HepG2 (cell line): ENCODE measurements around the gene OGFR. TPM values are rescaled to one million over a fixed set of nuclear protein-coding genes. Genes with fewer than 3 reads are reported as not detected.
A peak's percentile ranks its signal among the peaks of the same experiment; 100 is the strongest.

ENCODE experiments used
- ATAC-seq: fragments of 200-7000 bp; cut with Tn5 transposase; 3 replicates; pipeline ENCODE4 v1.9.1; 2020; ENCODE audit warnings: mild to moderate bottlenecking, moderate library complexity
- BruUV-seq: library from RNA; stranded (reverse); fragments of 400-500 nt; replicated peaks from 2 replicates; lab custom pipeline; 2021; lab: Mats Ljungman, UMichigan
- CTCF ChIA-PET: fragments of 300-600 bp; formaldehyde crosslinking; extraction: SDS; loops from one replicate; lab custom pipeline; 2021; ENCODE audit warnings: low total read pairs, inconsistent platforms, low intra/inter-chr PET ratio; lab: Yijun Ruan, JAX
- POLR2A ChIA-PET: fragments of 350-600 bp; sonication (Branson Sonifier 250); formaldehyde crosslinking; loops from one replicate; lab custom pipeline; 2020; ENCODE audit warnings: antibody characterized with exemption, inconsistent platforms; lab: Yijun Ruan, JAX
- DNase-seq: peaks from one replicate; pipeline ENCODE4 v3.0.0-alpha.2; 2015; ENCODE audit warnings: low spot score
- FAIRE-seq: peaks from 3 replicates; lab custom pipeline; 2011; peaks lifted over from hg19 to GRCh38; lab: Jason Lieb, UNC
- H2AFZ ChIP-seq: one replicate; pipeline ENCODE4 v1.6.1; 2011; ENCODE audit warnings: low read length, inconsistent platforms
- H3K27ac ChIP-seq: fragments of 300-600 bp; 3 replicates; pipeline ENCODE4 v1.8.0; 2011; ENCODE audit warnings: mixed run types, mild to moderate bottlenecking, mixed read lengths, low read length, inconsistent platforms; ENCODE audit not compliant: insufficient read depth; ENCODE audit errors: extremely low read length
- H3K27me3 ChIP-seq, 2 experiments: fragments of 200-600 bp in 1 of 2; 2 replicates in 1 of 2; 3 replicates in 1 of 2; pipeline versions ENCODE4 v1.6.0 to v1.8.0; 2011; ENCODE audit warnings: low read length in 2 of 2, mild to moderate bottlenecking in 2 of 2, moderate library complexity in 2 of 2, inconsistent platforms in 1 of 2; ENCODE audit not compliant: insufficient read depth in 2 of 2, control insufficient read depth in 1 of 2
- H3K36me3 ChIP-seq, 2 experiments: fragments of 200-600 bp in 1 of 2; replicated peaks in 1 of 2; 2 replicates in 1 of 2; 3 replicates in 1 of 2; pipeline versions ENCODE4 v1.5.1 to v1.8.0; 2011; ENCODE audit warnings: low read length in 2 of 2, inconsistent platforms in 1 of 2; ENCODE audit not compliant: insufficient read depth in 2 of 2, control insufficient read depth in 1 of 2
- H3K4me1 ChIP-seq: 2 replicates; pipeline ENCODE4 v1.5.1; 2012; ENCODE audit warnings: low read length, inconsistent platforms; ENCODE audit not compliant: insufficient read depth
- H3K4me2 ChIP-seq: 2 replicates; pipeline ENCODE4 v1.6.0; 2011; ENCODE audit warnings: low read depth, low read length, inconsistent platforms
- H3K4me3 ChIP-seq, 3 experiments: fragments of 200-600 bp in 1 of 3; sonication (generic), shearing (Covaris generic) in 1 of 3; replicated peaks in 1 of 3; 2 replicates each; pipeline ENCODE4 v1.5.1; 2011 to 2016; ENCODE audit warnings: low read length in 3 of 3, inconsistent platforms in 2 of 3, low read depth in 2 of 3, mild to moderate bottlenecking in 2 of 3, control low read depth in 1 of 3, mixed read lengths in 1 of 3; ENCODE audit not compliant: insufficient read depth in 1 of 3
- H3K79me2 ChIP-seq: one replicate; pipeline ENCODE4 v1.6.1; 2011; ENCODE audit warnings: low read length, inconsistent platforms; ENCODE audit not compliant: insufficient read depth
- H3K9ac ChIP-seq: 2 replicates; pipeline ENCODE4 v1.6.0; 2011; ENCODE audit warnings: mild to moderate bottlenecking, low read depth, low read length, inconsistent platforms; ENCODE audit not compliant: insufficient read depth
- H3K9me3 ChIP-seq: 2 replicates; pipeline ENCODE4 v1.5.1; 2012; ENCODE audit warnings: mild to moderate bottlenecking, low read length
- H4K20me1 ChIP-seq: 2 replicates; pipeline ENCODE4 v1.6.0; 2011; ENCODE audit warnings: inconsistent platforms, mild to moderate bottlenecking, low read length, moderate library complexity; ENCODE audit not compliant: insufficient read depth
- DMAP1 ChIP-seq: IDR thresholded peaks from 2 replicates; pipeline ENCODE4 v1.6.1; 2016
- MIER2 ChIP-seq: IDR thresholded peaks from 2 replicates; pipeline ENCODE4 v1.6.1; 2016; ENCODE audit warnings: missing biosample characterization, missing genetic modification reagents
- MTA3 ChIP-seq: sonication (generic); formaldehyde crosslinking; IDR thresholded peaks from 2 replicates; pipeline ENCODE4 v1.4.0; 2020; ENCODE audit warnings: missing genetic modification reagents
- ONECUT2 ChIP-seq: sonication (generic); formaldehyde crosslinking; IDR thresholded peaks from 2 replicates; pipeline ENCODE4 v1.4.0; 2020; ENCODE audit warnings: missing genetic modification reagents
- SNAI1 ChIP-seq: sonication (generic); formaldehyde crosslinking; IDR thresholded peaks from 2 replicates; pipeline ENCODE4 v1.5.0; 2020; ENCODE audit warnings: mild to moderate bottlenecking, missing genetic modification reagents, borderline replicate concordance
- SNRNP70 ChIP-seq: fragments of 200-400 bp; formaldehyde crosslinking; IDR thresholded peaks from 2 replicates; pipeline ENCODE4 v1.6.1; 2017; ENCODE audit warnings: mild to moderate bottlenecking, low read depth, low read length, moderate library complexity
- SP4 ChIP-seq: sonication (generic); formaldehyde crosslinking; IDR thresholded peaks from 2 replicates; pipeline ENCODE4 v1.8.1; 2023; ENCODE audit warnings: mild to moderate bottlenecking, missing genetic modification reagents
- SRSF1 ChIP-seq: fragments of 200-400 bp; formaldehyde crosslinking; optimal IDR thresholded peaks from 2 replicates; pipeline ENCODE3; 2017; ENCODE audit warnings: mild to moderate bottlenecking, low read depth, low read length, moderate library complexity
- TEAD3 ChIP-seq: optimal IDR thresholded peaks from 2 replicates; pipeline ENCODE3; 2016; ENCODE audit warnings: borderline replicate concordance
- TSC22D2 ChIP-seq: sonication (generic); formaldehyde crosslinking; IDR thresholded peaks from 2 replicates; pipeline ENCODE4 v1.5.1; 2020; ENCODE audit warnings: missing genetic modification reagents, mild to moderate bottlenecking, borderline replicate concordance
- ZBTB1 ChIP-seq: sonication (generic); formaldehyde crosslinking; IDR thresholded peaks from 2 replicates; pipeline ENCODE4 v1.4.0; 2020; ENCODE audit warnings: missing genetic modification reagents, borderline replicate concordance
- ZFP82 ChIP-seq: sonication (generic); formaldehyde crosslinking; IDR thresholded peaks from 2 replicates; pipeline ENCODE4 v1.5.1; 2020; ENCODE audit warnings: mild to moderate bottlenecking, missing genetic modification reagents, borderline replicate concordance
- ZNF354B ChIP-seq: sonication (generic); formaldehyde crosslinking; IDR thresholded peaks from 2 replicates; pipeline ENCODE4 v1.8.0; 2022; ENCODE audit warnings: mild to moderate bottlenecking, missing genetic modification reagents
- ZNF598 ChIP-seq: sonication (generic); formaldehyde crosslinking; IDR thresholded peaks from 2 replicates; pipeline ENCODE4 v1.5.1; 2020; ENCODE audit warnings: mild to moderate bottlenecking, missing genetic modification reagents, borderline replicate concordance
- ZNF713 ChIP-seq: sonication (generic); formaldehyde crosslinking; IDR thresholded peaks from 2 replicates; pipeline ENCODE4 v1.4.0; 2020; ENCODE audit warnings: mild to moderate bottlenecking, missing genetic modification reagents
- ZNF841 ChIP-seq: sonication (generic); formaldehyde crosslinking; IDR thresholded peaks from 2 replicates; pipeline ENCODE4 v1.8.1; 2023; ENCODE audit warnings: missing genetic modification reagents, borderline replicate concordance
- ZSCAN21 ChIP-seq: sonication (generic); formaldehyde crosslinking; IDR thresholded peaks from 2 replicates; pipeline ENCODE4 v1.8.0; 2022; ENCODE audit warnings: mild to moderate bottlenecking, missing genetic modification reagents, moderate library complexity, borderline replicate concordance
- WGBS: methylation state at CpG from one replicate; pipeline ENCODE4 v1.1.6; 2017; ENCODE audit warnings: low lambda C conversion rate; 5-methylcytosine and 5-hydroxymethylcytosine counted together
- in situ Hi-C: cut with HindIII; loops from 2 replicates; pipeline ENCODE4 v1.10.0; 2017; ENCODE audit warnings: low pct_unique_long_range_greater_than_20kb; ENCODE audit not compliant: extremely low pct_ligation_motif_present
- intact Hi-C: fragments of 100-400 bp; cut with micrococcal nuclease; formaldehyde crosslinking; loops from one replicate; pipeline ENCODE4 v1.10.0; 2022; ENCODE audit not compliant: unreplicated experiment
- polyA plus RNA-seq, 8 experiments: library from polyadenylated mRNA; depleted of rRNA in 3 of 8; stranded (reverse) in 7 of 8; unstranded in 1 of 8; fragments of >200 nt; fragmentation: Illumina TruSeq in 4 of 8; extraction: Trizol in 4 of 8; gene quantifications; 2 replicates each; pipeline versions ENCODE4 v1.2.1 to v1.2.3, GENCODE V29; 2011 to 2016; ENCODE audit warnings: low read depth in 4 of 8, missing spikeins in 1 of 8, mixed read lengths in 1 of 8; ENCODE audit not compliant: insufficient read depth in 1 of 8
- total RNA-seq, 5 experiments: library from RNA; depleted of rRNA; stranded (reverse); fragments of >200 nt; fragmentation: Illumina TruSeq; extraction: Trizol; gene quantifications; 2 replicates each; pipeline ENCODE4 v1.2.3, GENCODE V29; 2016; ENCODE audit warnings: low read depth in 1 of 5
- TF ChIP-seq, protein P1 (sequence below): sonication (generic); formaldehyde crosslinking; IDR thresholded peaks from 2 replicates; pipeline ENCODE4 v1.4.0; 2020; ENCODE audit warnings: mild to moderate bottlenecking, missing genetic modification reagents
- TF ChIP-seq, protein P2 (sequence below): sonication (generic); formaldehyde crosslinking; IDR thresholded peaks from 2 replicates; pipeline ENCODE4 v1.8.0; 2022; ENCODE audit warnings: missing genetic modification reagents, low read depth, mild to moderate bottlenecking, borderline replicate concordance
- TF ChIP-seq, protein P3 (sequence below): sonication (generic); formaldehyde crosslinking; IDR thresholded peaks from 2 replicates; pipeline ENCODE4 v1.4.0; 2020; ENCODE audit warnings: missing genetic modification reagents, low read depth, mild to moderate bottlenecking, borderline replicate concordance

The OGFR gene
- total and polyA plus RNA-seq, 2 of the 13 experiments (the other 11 are each of a cell fraction or from before 2014, with no cell fraction given) = 47.7 to 81.8 TPM

DNA sequence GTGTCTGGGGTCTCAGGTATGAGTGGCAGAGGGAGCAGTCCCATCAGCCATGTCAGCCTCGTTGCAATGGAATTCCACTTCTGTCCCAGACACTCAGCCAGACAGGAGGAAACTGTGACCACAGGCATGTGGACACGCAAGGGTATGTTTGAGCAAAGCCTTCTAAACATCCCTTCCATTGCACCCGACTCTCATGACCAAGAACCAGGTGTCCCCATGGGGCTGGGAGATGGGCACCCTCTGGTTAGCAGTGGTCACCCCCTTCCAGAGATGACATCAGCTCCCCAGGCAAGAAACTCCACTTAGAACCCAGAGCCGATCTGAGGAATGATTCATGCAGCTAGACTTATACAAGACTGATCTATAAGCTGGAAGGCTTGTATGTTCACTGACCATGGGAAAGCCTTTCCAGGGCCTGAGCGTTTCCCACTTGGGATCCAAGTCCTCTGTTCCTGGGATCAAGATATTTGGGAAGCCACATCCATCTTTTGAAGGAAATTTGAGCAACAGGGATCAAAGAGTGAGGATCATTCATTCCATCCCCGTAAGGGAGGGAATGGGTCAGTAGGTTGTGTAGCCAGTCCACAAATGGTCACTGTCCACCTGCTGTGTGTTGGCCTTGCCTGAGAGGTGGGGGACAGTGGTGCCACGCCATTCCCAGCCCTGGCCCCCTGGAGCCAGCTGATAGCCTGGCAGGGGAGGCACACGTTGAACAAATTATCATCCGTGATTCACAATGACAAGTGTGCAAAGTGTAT is 12.3 kb upstream of the OGFR start (continued):
- TF ChIP-seq ZNF354B (0 out of 2 replicates have a peak, but pooled peaks have one; percentile 50), SRSF1 (no peak), ZFP82 (0 out of 2 replicates have a peak, but pooled peaks have one; percentile 66), TEAD3 (peak; percentile 14)

DNA sequence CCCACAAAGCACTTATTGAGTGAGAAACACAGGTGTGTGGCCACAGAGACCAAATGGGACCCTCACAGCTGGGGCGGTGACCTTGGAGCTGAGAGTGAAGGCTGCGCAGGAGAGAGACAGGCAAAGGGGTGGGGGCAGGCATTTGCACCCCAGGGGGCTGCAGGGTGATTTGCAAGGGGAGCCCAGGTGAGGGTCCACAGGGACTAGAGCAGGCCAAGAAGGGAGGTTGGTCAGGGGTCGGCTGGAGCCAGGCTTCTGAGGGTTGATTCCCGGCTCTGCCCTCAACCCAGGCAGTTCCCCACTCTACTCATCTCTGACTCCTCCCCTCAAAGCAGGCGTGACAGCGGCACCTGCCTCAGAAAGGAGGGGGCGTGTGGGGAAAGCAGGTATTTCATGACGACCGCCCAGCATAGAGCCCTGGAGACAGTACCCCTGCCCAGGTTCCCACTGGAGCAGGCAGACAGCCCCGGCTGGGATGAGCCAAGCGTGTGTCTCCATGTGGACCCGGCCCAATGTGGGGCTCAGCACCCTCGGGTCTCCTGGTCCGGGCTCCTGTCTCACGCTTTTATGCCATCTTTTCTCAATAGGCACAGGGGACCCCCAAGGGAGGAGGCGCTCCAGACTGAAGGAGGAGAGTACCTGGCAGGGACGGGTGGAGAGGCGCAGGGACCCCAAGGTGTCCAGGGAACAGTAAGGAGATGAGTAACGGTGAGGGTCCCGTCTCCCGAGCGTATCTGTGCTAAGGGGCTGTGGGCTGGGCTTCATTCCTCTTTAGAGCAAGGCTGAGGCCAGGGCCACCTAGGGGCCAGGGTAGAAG is 11.5 kb upstream of the OGFR start:
- H3K4me2 ChIP-seq = peak overlapping the region; percentile 88
- peaks cover 5% of the 10 kb centered on the region; the same call in 1 of the 2 replicates for H4K20me1 ChIP-seq
- 46% methylated on average over 22 of the region's 22 CpGs for WGBS
- POLR2A ChIA-PET = interaction anchor here (1.2 to 4.2 kb wide), 11 partner anchors 12 to 381 kb away, joined by 3 to 110 read pairs (median 11); partner anchors contain the start of genes COL9A3, DIDO1 and OGFR
- H3K9me3 ChIP-seq = no peaks in the 10 kb centered on the region
- CTCF ChIA-PET = interaction anchor here (3.9 kb wide), 1 partner anchor 125 kb away, joined by 93 read pairs; no protein-coding TSS in a partner anchor
- DNase-seq = no peak
- peaks cover 54% of the 10 kb centered on the region for H3K4me1 ChIP-seq
- in situ Hi-C loops = loop anchor here (5.0 to 25.0 kb wide), 3 partner anchors 126 to 281 kb away; no protein-coding TSS in a partner anchor
- no peak for FAIRE-seq
- ATAC-seq = no peak
- H3K27me3 ChIP-seq = peaks cover 6 to 38% of the 10 kb centered on the region in 2 experiments; a peak in 4 of 5 replicates
- no peak overlapping the region for H2AFZ ChIP-seq
- no TSS peak for BruUV-seq
- no peak overlapping the region for H3K27ac ChIP-seq
- peak overlapping the region in 1 of 3 experiments; percentile 75; a peak in 2 of 6 replicates for H3K4me3 ChIP-seq
- H3K79me2 ChIP-seq = peaks cover 8% of the 10 kb centered on the region
- intact Hi-C loops = loop anchor here (5.0 to 10.0 kb wide), 3 partner anchors 106 to 418 kb away; no protein-coding TSS in a partner anchor
- H3K9ac ChIP-seq = peak overlapping the region; percentile 68
- peaks cover 5 to 6% of the 10 kb centered on the region in 2 experiments; a peak in 2 of 5 replicates for H3K36me3 ChIP-seq
- TF ChIP-seq SP4 (peak; percentile 34; the same call in 1 of the 2 replicates), TSC22D2 (CRISPR knock-in tag) (no peak), ZNF841 (CRISPR knock-in tag) (no peak), ZNF598 (CRISPR knock-in tag) (0 out of 2 replicates have a peak, but pooled peaks have one; percentile 79), SNAI1 (CRISPR knock-in tag) (no peak), ONECUT2 (CRISPR knock-in tag) (no peak), SNRNP70 (no peak), MIER2 (CRISPR knock-in tag) (no peak), ZNF713 (CRISPR knock-in tag) (no peak), ZBTB1 (no peak), MTA3 (CRISPR knock-in tag) (no peak), DMAP1 (CRISPR knock-in tag) (0 out of 2 replicates have a peak, but pooled peaks have one; percentile 22), ZSCAN21 (CRISPR knock-in tag) (0 out of 2 replicates have a peak, but pooled peaks have one; percentile 34)
- TF ChIP-seq, protein P1, sequence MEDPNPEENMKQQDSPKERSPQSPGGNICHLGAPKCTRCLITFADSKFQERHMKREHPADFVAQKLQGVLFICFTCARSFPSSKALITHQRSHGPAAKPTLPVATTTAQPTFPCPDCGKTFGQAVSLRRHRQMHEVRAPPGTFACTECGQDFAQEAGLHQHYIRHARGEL (CRISPR knock-in tag) = no peak
- TF ChIP-seq, protein P2, sequence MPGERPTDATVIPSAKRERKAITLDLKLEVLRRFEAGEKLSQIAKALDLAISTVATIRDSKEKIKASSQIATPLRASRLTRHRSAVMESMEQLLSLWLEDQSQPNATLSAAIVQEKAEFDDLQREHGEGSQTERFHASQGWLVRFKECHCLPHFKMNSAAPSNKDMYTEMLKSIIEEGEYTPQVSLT (CRISPR knock-in tag) = no peak
- TF ChIP-seq, protein P3, sequence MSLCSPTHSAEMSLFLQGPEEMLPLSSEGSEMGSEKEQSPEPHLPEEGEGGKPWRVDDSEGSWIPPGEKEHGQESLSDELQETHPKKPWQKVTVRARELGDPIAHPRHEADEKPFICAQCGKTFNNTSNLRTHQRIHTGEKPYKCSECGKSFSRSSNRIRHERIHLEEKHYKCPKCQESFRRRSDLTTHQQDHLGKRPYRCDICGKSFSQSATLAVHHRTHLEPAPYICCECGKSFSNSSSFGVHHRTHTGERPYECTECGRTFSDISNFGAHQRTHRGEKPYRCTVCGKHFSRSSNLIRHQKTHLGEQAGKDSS = no peak
